Kidney epithelial cell (primary cell): ENCODE data around the gene SLC25A25. TPM values are rescaled to one million over a fixed set of nuclear protein-coding genes. Genes with fewer than 3 reads are reported as not detected.

Experiments
- DNase-seq: peaks from one replicate; pipeline ENCODE4 v3.0.0-alpha.2; 2010; ENCODE audit warnings: low read depth
- H3K27me3 ChIP-seq: 2 replicates; pipeline ENCODE4 v1.6.0; 2011; ENCODE audit warnings: low read length; ENCODE audit not compliant: control insufficient read depth, insufficient read depth
- H3K36me3 ChIP-seq: 2 replicates; pipeline ENCODE4 v1.5.1; 2011; ENCODE audit warnings: low read length; ENCODE audit not compliant: control insufficient read depth, insufficient read depth
- H3K4me3 ChIP-seq: 2 replicates; pipeline ENCODE4 v1.5.1; 2011; ENCODE audit warnings: low read depth, mild to moderate bottlenecking, control low read depth, low read length
- CTCF ChIP-seq: IDR thresholded peaks from 2 replicates; pipeline ENCODE4 v1.5.1; 2011; ENCODE audit warnings: mild to moderate bottlenecking, moderate library complexity, low read length, control low read depth, inconsistent platforms; ENCODE audit not compliant: insufficient read depth, poor library complexity, severe bottlenecking
- total RNA-seq: library from RNA; depleted of rRNA; stranded (reverse); fragments of >200 nt; gene quantifications from 2 replicates; pipeline ENCODE4 v1.2.3, GENCODE V29; 2015

The SLC25A25 gene
- total RNA-seq, 1 donor from 2014 or later: 22.8 TPM

GRCh38 chr9:128084746-128085145 is 16.7 kb downstream of the SLC25A25 start:
- Histone ChIP-seq H3K4me3 (no peak overlapping the region), H3K36me3 (no peaks in the 10 kb centered on the region), H3K27me3 (no peaks in the 10 kb centered on the region)
- no peak for DNase-seq
- TF ChIP-seq CTCF: no peak

DNA sequence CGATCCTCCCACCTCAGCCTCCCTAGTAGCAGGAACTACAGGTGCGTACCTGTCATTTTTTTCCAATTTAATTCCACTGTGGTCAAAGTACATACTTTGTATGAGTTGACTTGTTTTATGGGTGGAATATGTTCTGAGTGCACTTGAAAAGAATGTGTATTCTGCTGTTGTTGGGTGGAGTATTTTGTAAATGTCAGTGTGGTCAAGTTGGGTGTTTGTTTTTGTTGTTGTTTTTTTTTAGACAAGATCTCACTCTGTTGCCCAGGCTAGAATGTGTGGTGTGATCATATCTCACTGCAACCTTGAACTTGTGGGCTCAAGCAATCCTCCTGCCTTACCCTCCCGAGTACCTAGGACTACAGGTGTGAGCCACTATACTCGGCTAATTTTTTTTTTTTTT is 17.9 kb downstream of the SLC25A25 start:
- DNase-seq: no peak
- Histone ChIP-seq H3K36me3 (no peaks in the 10 kb centered on the region), H3K4me3 (no peak overlapping the region), H3K27me3 (no peaks in the 10 kb centered on the region)
- TF ChIP-seq CTCF: no peak

DNA sequence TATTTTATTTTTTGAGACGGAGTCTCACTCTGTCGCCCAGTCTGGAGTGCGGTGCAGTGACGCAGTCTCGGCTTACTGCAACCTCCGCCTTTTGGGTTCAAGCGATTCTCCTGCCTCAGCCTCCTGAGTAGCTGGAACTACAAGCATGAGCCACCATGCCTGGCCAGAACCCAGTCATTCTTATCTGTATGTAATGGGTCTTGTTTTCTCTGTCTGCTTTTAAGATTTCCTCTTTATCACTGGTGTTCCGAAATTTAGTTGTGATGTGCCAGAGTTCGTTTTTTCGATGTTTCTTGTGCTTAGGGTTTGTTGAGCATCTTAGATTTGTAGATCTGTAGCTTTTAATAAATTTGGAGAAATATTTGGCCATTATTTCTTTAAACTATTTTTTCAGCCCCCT is 19.2 kb downstream of the SLC25A25 start:
- no peaks in the 10 kb centered on the region for H3K27me3 ChIP-seq
- no peak for DNase-seq
- no peaks in the 10 kb centered on the region for H3K36me3 ChIP-seq
- TF ChIP-seq CTCF: no peak
- no peak overlapping the region for H3K4me3 ChIP-seq

GRCh38 chr9:128088253-128088945 is 20.4 kb downstream of the SLC25A25 start:
- DNase-seq: no peak
- no peak overlapping the region for H3K4me3 ChIP-seq
- no peak for TF ChIP-seq CTCF
- no peaks in the 10 kb centered on the region for H3K36me3 ChIP-seq
- no peaks in the 10 kb centered on the region for H3K27me3 ChIP-seq

- Histone ChIP-seq H3K4me3 (no peak overlapping the region), H3K36me3 (no peaks in the 10 kb centered on the region), H3K27me3 (no peaks in the 10 kb centered on the region)
- no peak for TF ChIP-seq CTCF
- no peak for DNase-seq
Observed at GRCh38 chr9:128089299-128089698, 21.3 kb downstream of the SLC25A25 start.

DNA sequence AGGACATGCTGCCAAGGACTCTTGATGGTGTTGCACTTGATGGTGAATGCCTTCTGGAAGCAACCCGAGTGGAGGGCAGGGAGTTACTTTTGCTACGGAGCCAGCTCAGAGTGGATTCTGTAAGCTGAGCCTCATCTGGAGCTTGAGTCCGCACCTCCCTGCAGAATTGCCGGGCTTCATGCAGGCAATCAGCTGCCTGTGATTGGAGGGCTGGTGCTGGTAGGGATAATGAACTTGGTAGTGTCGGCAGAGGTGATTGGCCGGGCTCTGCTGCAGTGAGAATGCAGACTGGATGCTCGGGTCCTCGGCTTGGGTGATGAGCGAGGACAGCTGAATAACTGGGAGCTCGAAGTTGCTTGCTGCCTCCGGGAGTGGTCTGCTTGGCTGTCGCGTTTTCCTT is 23.1 kb downstream of the SLC25A25 start:
- TF ChIP-seq CTCF: no peak
- DNase-seq: no peak
- H3K36me3 ChIP-seq: no peaks in the 10 kb centered on the region
- H3K27me3 ChIP-seq: no peaks in the 10 kb centered on the region
- H3K4me3 ChIP-seq: no peak overlapping the region
